UCSD-AML1 (cell line): ENCODE measurements around the gene CCZ1B.
"Not testable (repeated sequence)": the region's sequence is repeated elsewhere in the genome, so short reads cannot be mapped to it uniquely, and the experiment has no call there.

Source experiments
- DNase-seq: peaks from one replicate; lab custom pipeline; 2025; ENCODE audit not compliant: unreplicated experiment; lab: John Stamatoyannopoulos, UW

CCZ1B gene

GRCh38 chr7:6831018-6831725, 5.1 kb upstream of the CCZ1B start:
- no peak for DNase-seq

DNA sequence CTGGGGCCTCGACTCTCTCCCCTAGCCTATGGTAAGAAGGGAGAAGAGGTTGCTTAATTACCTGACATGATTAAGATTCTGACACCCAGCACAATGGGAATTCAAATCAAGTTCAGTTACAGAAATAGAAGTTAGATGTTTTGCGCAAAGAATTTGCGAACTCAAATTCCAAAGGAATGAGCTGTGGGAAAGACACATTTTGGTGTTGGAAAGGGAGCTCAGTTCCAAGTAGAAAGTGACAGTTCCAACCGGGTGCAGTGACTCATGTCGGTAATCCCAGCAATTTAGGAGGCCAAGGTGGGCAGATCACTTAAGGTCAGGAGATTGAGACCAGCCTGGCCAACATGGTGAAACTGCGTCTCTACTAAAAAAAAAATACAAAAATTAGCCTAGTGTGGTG, 4.0 kb upstream of the CCZ1B start:
- DNase-seq = not testable (repeated sequence)

GRCh38 chr7:6829616-6830015, 3.5 kb upstream of the CCZ1B start:
- DNase-seq = not testable (repeated sequence)

- not testable (repeated sequence) for DNase-seq
Observed at GRCh38 chr7:6827180-6827579, 1.1 kb upstream of the CCZ1B start.

GRCh38 chr7:6825236-6826125, 594 bp downstream of the CCZ1B start:
- not testable (repeated sequence) for DNase-seq

GRCh38 chr7:6821622-6822021, 4.5 kb downstream of the CCZ1B start:
- DNase-seq = not testable (repeated sequence)

DNA sequence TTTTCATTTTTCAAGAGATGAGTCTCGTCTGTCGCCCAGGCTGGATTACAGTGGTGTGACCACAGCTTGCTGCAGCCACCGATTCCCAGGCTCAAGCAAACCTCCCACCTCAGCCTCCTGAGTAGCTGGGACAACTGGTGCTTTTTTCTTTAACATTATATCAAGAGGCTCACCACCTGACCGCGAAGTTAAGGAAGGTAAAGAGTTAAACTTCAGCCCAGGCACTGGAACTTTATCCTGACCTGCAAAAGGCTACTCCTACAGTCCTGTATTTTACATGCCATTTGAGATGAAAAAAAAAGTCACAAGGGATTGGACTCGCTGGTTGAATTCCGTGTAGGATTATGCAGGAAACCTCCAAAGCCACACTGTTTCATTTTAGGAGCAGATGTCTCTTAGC, 10.6 kb downstream of the CCZ1B start:
- not testable (repeated sequence) for DNase-seq

- not testable (repeated sequence) for DNase-seq
Observed at GRCh38 chr7:6813011-6813410, 13.1 kb downstream of the CCZ1B start.

DNA sequence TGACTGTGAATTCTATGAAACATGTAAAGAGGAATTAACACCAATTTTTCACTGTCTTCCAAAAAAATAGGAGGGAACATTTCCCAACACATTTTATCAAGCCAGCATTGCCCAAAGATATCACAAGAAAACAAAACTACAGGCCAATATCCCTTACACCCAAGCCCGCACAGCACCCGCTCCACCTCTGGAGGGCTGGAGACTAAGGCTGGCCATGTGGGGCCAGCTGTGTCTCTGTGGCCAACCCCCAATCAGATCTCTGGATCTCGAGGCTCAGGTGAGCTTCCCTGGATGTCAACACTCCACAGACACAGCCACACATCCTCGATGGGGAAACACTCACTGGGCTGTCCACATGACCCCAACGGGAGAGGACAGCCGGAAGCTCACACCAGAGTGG, 18.1 kb downstream of the CCZ1B start:
- not testable (repeated sequence) for DNase-seq

- not testable (repeated sequence) for DNase-seq
Observed at GRCh38 chr7:6807393-6807918, 18.6 kb downstream of the CCZ1B start.

DNA sequence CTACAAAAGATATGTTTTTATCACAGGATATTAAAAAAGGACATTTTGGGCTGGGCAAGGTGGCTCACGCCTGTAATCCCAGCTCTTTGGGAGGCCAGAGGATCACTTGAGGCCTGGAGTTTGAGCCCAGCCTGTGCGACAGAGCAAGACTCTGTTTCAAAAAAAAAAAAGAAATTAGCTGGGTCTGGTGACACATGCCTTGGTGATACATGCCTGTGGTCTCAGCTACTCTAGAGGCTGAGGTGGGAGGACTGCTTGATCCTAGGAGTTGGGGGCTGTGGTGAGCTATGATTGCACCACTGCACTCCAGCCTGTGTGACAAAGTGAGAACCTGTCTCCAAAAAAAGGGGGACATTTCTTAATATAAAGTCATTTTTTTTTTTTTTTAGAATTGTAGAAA, 25.7 kb downstream of the CCZ1B start:
- DNase-seq = not testable (repeated sequence)

- DNase-seq = not testable (repeated sequence)
Observed at GRCh38 chr7:6799887-6800286, 26.2 kb downstream of the CCZ1B start.

DNA sequence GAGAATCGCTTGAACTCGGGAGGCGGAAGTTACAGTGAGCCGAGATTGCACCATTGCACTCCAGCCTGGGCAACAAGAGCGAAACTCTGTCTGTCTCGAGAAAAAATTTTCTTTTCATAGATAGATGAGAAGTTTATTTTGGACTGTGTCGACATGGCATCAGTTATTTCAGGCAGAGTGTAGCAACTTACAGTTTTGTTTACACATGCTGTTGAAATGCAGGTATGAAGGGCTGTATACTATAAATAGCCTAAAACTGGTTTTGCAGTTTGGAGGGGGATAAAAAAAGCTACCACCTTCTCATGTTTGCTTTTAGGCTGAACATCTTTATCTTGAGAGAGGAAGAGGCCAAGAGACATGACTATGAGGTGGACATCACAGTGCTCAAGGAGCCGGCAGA, 28.0 kb downstream of the CCZ1B start:
- not testable (repeated sequence) for DNase-seq

- not testable (repeated sequence) for DNase-seq
Observed at GRCh38 chr7:6797218-6797617, 28.9 kb downstream of the CCZ1B start.

DNA sequence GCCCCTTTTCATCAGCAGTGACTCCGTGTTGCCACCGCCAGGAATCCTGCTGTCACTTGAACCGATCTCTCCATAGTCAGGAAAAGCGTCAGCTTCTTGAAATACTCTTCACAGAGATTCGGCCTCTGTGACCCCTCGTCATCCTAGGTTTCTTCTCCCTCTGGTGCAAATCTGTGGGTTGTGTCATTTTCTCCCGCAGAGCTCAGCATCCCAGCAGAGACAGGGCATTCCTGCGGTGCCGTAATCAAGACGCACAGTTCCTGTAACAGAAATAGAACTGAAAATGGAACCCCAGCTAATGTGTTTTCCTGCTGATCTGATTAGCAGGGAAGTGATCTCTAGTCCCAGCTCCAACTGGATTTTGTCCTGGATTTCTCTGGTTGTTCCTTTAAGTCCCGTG, 31.8 kb downstream of the CCZ1B start:
- not testable (repeated sequence) for DNase-seq

- DNase-seq = not testable (repeated sequence)
Observed at GRCh38 chr7:6792113-6792872, 33.8 kb downstream of the CCZ1B start.

GRCh38 chr7:6789353-6789752, 36.7 kb downstream of the CCZ1B start:
- DNase-seq = not testable (repeated sequence)

DNA sequence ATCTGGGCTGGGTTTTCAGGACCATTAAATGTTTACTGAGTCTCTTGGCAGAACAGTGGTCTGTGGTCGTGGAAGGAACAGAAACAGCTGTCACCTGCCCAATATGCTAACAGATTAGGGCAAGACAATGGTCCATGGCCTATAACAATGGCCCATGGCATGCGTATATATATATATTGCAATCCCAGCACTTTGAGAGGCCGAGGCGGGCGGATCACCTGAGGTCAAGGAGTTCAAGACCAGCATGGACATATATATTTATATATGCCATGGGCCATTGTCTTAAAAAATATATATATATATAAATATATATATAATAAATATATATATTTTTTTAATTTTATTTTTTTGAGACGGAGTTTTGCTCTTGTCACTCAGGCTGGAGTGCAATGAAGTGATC, 44.5 kb downstream of the CCZ1B start:
- DNase-seq = not testable (repeated sequence)

DNA sequence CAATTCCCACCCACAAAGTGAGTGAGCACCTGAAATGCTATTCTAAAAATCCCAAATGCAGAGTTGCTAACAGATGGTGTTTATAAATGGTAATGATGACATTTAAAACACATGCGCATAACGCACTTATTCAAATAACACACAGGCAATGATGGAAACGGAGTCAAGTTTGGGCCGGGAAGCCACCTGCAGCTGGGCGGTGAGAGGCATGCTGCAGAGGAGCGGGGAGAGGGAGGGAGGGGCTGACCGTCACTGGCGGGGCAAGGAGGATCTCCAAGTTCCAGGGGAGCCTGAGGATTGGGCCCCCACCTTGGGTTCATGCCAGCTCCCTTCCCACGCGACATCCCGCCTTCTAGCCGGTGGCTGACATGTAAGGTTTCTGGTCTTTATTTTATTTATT, 64.9 kb downstream of the CCZ1B start:
- not testable (repeated sequence) for DNase-seq

- DNase-seq = not testable (repeated sequence)
Observed at GRCh38 chr7:6753964-6754363, 72.1 kb downstream of the CCZ1B start, which contains the start of gene RSPH10B2. TSS of gene RSPH10B2 (plus strand) at chr7:6754103. CDS start at chr7:6757678, 3,575 bp downstream.

DNA sequence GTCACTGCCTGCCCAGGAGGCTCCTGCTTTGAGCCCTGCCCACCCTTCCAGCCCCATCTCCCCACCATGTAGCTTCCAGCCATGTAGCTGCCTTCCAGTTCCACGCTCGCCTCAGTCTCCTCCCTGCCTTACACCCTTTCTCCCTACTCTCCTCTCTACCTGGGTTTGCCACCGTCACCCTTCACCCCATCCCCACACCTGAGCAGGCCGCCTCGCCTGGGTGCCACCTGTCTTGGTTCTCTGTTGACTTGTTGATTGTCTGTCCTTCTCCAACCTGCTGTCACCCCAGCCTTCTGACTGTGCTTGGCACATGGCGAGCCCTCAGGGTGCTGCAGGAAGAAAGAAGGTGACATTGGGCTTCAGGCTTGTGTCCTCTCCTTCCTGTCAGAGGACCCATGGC, 75.9 kb downstream of the CCZ1B start:
- DNase-seq = not testable (repeated sequence)
